K562 (cell line): ENCODE measurements around the gene EHD3. TPM values are rescaled to one million over a fixed set of nuclear protein-coding genes. Genes with fewer than 3 reads are reported as not detected.

Source experiments
- ATAC-seq: fragments of 200-7000 bp; cut with Tn5 transposase; 3 replicates; pipeline ENCODE4 v1.9.1; 2020; ENCODE audit warnings: moderate library complexity
- BruUV-seq: library from RNA; stranded (reverse); fragments of 400-500 nt; replicated peaks from 2 replicates; lab custom pipeline; 2021; lab: Mats Ljungman, UMichigan
- CTCF ChIA-PET: fragments of 300-600 bp; formaldehyde crosslinking; extraction: SDS; loops from one replicate; lab custom pipeline; 2021; ENCODE audit warnings: low intra/inter-chr PET ratio; lab: Yijun Ruan, JAX
- POLR2A ChIA-PET: fragments of 300-600, 350-650 bp; sonication (Branson Sonifier 250); formaldehyde crosslinking; extraction: SDS; loops from one replicate; lab custom pipeline; 2021; ENCODE audit warnings: antibody characterized with exemption, inconsistent platforms; lab: Yijun Ruan, JAX
- DNase-seq, 4 experiments: peaks; one replicate each; pipeline versions ENCODE4 v3.0.0 to v3.0.0-alpha.2; 2011 to 2018; ENCODE audit warnings: low spot score in 3 of 4, mixed read lengths in 3 of 4; ENCODE audit errors: extremely low read depth in 1 of 4
- FAIRE-seq: peaks from 2 replicates; lab custom pipeline; 2011; peaks lifted over from hg19 to GRCh38; lab: Jason Lieb, UNC
- H2AFZ ChIP-seq: 2 replicates; pipeline ENCODE4 v1.6.0; 2011; ENCODE audit warnings: low read depth, low read length, control low read depth, inconsistent platforms
- H3K27ac ChIP-seq: fragments of 200-600 bp; 3 replicates; pipeline ENCODE4 v1.8.0; 2011; ENCODE audit warnings: low read depth, mild to moderate bottlenecking, control low read depth, inconsistent platforms, low read length, moderate library complexity, mixed read lengths; ENCODE audit errors: extremely low read depth
- H3K27me3 ChIP-seq, 2 experiments: fragments of 300-600 bp in 1 of 2; 2 replicates in 1 of 2; 3 replicates in 1 of 2; pipeline versions ENCODE4 v1.6.0 to v1.8.0; 2011; ENCODE audit warnings: inconsistent platforms in 2 of 2, low read length in 2 of 2, mild to moderate bottlenecking in 1 of 2, mixed read lengths in 1 of 2, moderate library complexity in 1 of 2; ENCODE audit not compliant: control insufficient read depth in 2 of 2, insufficient read depth in 2 of 2
- H3K36me3 ChIP-seq: fragments of 300-600 bp; 3 replicates; pipeline ENCODE4 v1.8.0; 2011; ENCODE audit warnings: mild to moderate bottlenecking, low read length, inconsistent platforms; ENCODE audit not compliant: control insufficient read depth, insufficient read depth
- H3K4me1 ChIP-seq, 2 experiments: fragments of 200-600 bp in 1 of 2; replicated peaks in 1 of 2; 2 replicates in 1 of 2; 3 replicates in 1 of 2; pipeline versions ENCODE4 v1.5.1 to v1.8.0; 2011; ENCODE audit warnings: inconsistent platforms in 2 of 2, low read length in 2 of 2, mild to moderate bottlenecking in 1 of 2, mixed read lengths in 1 of 2, moderate library complexity in 1 of 2; ENCODE audit not compliant: control insufficient read depth in 2 of 2, insufficient read depth in 2 of 2
- H3K4me2 ChIP-seq: 2 replicates; pipeline ENCODE4 v1.6.1; 2011; ENCODE audit warnings: low read length, control low read depth, inconsistent platforms, mixed read lengths; ENCODE audit not compliant: insufficient read depth
- H3K4me3 ChIP-seq: fragments of 200-600 bp; sonication (generic), shearing (Covaris generic); 2 replicates; pipeline ENCODE4 v1.5.1; 2016; ENCODE audit warnings: control low read depth, inconsistent platforms
- H3K79me2 ChIP-seq: fragments of 200-600 bp; 3 replicates; pipeline ENCODE4 v1.8.0; 2011; ENCODE audit warnings: low read length, inconsistent platforms; ENCODE audit not compliant: control insufficient read depth, insufficient read depth
- H3K9ac ChIP-seq, 2 experiments: 2 replicates each; pipeline versions ENCODE4 v1.6.0 to v1.6.1; 2011; ENCODE audit warnings: low read depth in 2 of 2, low read length in 2 of 2, control low read depth in 1 of 2, inconsistent platforms in 1 of 2, mild to moderate bottlenecking in 1 of 2, mixed read lengths in 1 of 2; ENCODE audit not compliant: insufficient read depth in 1 of 2
- H3K9me1 ChIP-seq: one replicate; pipeline ENCODE4 v1.6.0; 2011; ENCODE audit warnings: inconsistent platforms, mild to moderate bottlenecking, low read length, moderate library complexity; ENCODE audit not compliant: control insufficient read depth, insufficient read depth
- H3K9me3 ChIP-seq: replicated peaks from 2 replicates; pipeline ENCODE4 v1.5.1; 2011; ENCODE audit warnings: low read depth, low read length, inconsistent platforms; ENCODE audit not compliant: control insufficient read depth, insufficient read depth
- H4K20me1 ChIP-seq: replicated peaks from 2 replicates; pipeline ENCODE4 v1.6.1; 2011; ENCODE audit warnings: low read length, inconsistent platforms, mixed read lengths; ENCODE audit not compliant: control insufficient read depth, insufficient read depth
- ETV5 ChIP-seq: sonication (generic); formaldehyde crosslinking; IDR thresholded peaks from 2 replicates; pipeline ENCODE4 v1.4.0; 2020; ENCODE audit warnings: low read depth, mild to moderate bottlenecking, missing genetic modification reagents
- NFE2L1 ChIP-seq: fragments of 450-650 bp; IDR thresholded peaks from 2 replicates; pipeline ENCODE4 v1.6.1; 2016; ENCODE audit warnings: missing genetic modification characterization, low read depth, mild to moderate bottlenecking, missing compliant biosample characterization, moderate library complexity, borderline replicate concordance
- WGBS: fragments of 100-300 bp; shearing (Covaris generic); methylation state at CpG from one replicate; pipeline ENCODE4 v1.1.6; 2016; ENCODE audit warnings: low coverage, mixed read lengths; ENCODE audit not compliant: insufficient coverage; ENCODE audit errors: missing lambda C conversion rate; 5-methylcytosine and 5-hydroxymethylcytosine counted together
- in situ Hi-C: fragments of 300-500 bp; cut with MboI; formaldehyde crosslinking; loops from 4 replicates; pipeline ENCODE4 v1.15.0; 2018; ENCODE audit warnings: inconsistent platforms, mixed read lengths
- intact Hi-C: fragments of 100-400 bp; cut with micrococcal nuclease; formaldehyde crosslinking; loops from 2 replicates; pipeline ENCODE4 v1.14.2; 2022
- polyA plus RNA-seq, 8 experiments: library from polyadenylated mRNA; depleted of rRNA in 4 of 8; stranded (reverse) in 5 of 8; unstranded in 3 of 8; fragments of >200 nt; fragmentation: Nextera tagmentation in 2 of 8; fragmentation: Illumina TruSeq in 1 of 8; extraction: Ambion mirVana in 2 of 8; extraction: Trizol in 1 of 8; gene quantifications; 2 replicates each; pipeline versions ENCODE4 v1.2.1 to v1.2.3, GENCODE V29; 2011 to 2014; ENCODE audit warnings: inconsistent platforms in 1 of 8, missing spikeins in 1 of 8
- total RNA-seq, 7 experiments: library from RNA; depleted of rRNA in 6 of 7; stranded (reverse); fragments of >200 nt in 6 of 7; fragmentation: Illumina TruSeq in 2 of 7; extraction: Trizol in 2 of 7; gene quantifications; 2 replicates each; pipeline versions ENCODE4 v1.2.1 to v1.2.3, GENCODE V29; 2011 to 2021; ENCODE audit warnings: low replicate concordance in 1 of 7

EHD3 gene
- total and polyA plus RNA-seq, 9 of the 15 experiments (the other 6 are each of a cell fraction or from before 2014, with no cell fraction given), result under 0.01 to 0.04 (median 0.03) TPM; not detected in 3

- DNase-seq (no peak), FAIRE-seq (no peak), ATAC-seq (no peak)
- Histone ChIP-seq H3K4me1 (peaks cover 0 to 11% of the 10 kb centered on the region in 2 experiments; a peak in 3 of 5 replicates), H2AFZ (no peak overlapping the region), H3K9ac (no peak overlapping the region), H3K4me3 (no peak overlapping the region), H3K4me2 (no peak overlapping the region), H3K27ac (no peak overlapping the region), H3K9me1 (no peaks in the 10 kb centered on the region), H4K20me1 (no peaks in the 10 kb centered on the region), H3K36me3 (no peaks in the 10 kb centered on the region), H3K9me3 (no peaks in the 10 kb centered on the region), H3K27me3 (peaks cover 3 to 50% of the 10 kb centered on the region in 2 experiments; a peak in 3 of 5 replicates), H3K79me2 (no peaks in the 10 kb centered on the region)
- intact Hi-C loops, result loop anchor here (10.0 kb wide), 1 partner anchor 96 kb away; no protein-coding TSS in a partner anchor
- ChIA-PET POLR2A (interaction anchor here (0.6 kb wide), 3 partner anchors 13 to 485 kb away, joined by 3 to 4 read pairs (median 3); no protein-coding TSS in a partner anchor), CTCF (no interaction called here)
- in situ Hi-C loops, result no loop called here
- 7% methylated on average over 9 of the region's 10 CpGs for WGBS
- BruUV-seq, result no TSS peak
- no peak for TF ChIP-seq NFE2L1
- no peak for TF ChIP-seq ETV5 (CRISPR knock-in tag)
Measured at GRCh38 chr2:31238126-31238905, 4.4 kb downstream of the EHD3 start.
